Astrocyte (in vitro differentiated cells and primary cell): Measurements from ENCODE around the gene FAM219B.

ENCODE experiments used
- CTCF ChIP-seq: IDR thresholded peaks from 2 replicates; pipeline ENCODE4 v1.5.1; 2011; ENCODE audit warnings: low read depth, mild to moderate bottlenecking, inconsistent platforms, low read length, moderate library complexity; ENCODE audit not compliant: insufficient read depth
- EZH2 ChIP-seq: IDR thresholded peaks from 2 replicates; pipeline ENCODE4 v1.6.1; 2012; ENCODE audit warnings: mild to moderate bottlenecking, low read length, inconsistent platforms; ENCODE audit not compliant: insufficient read depth

DNA sequence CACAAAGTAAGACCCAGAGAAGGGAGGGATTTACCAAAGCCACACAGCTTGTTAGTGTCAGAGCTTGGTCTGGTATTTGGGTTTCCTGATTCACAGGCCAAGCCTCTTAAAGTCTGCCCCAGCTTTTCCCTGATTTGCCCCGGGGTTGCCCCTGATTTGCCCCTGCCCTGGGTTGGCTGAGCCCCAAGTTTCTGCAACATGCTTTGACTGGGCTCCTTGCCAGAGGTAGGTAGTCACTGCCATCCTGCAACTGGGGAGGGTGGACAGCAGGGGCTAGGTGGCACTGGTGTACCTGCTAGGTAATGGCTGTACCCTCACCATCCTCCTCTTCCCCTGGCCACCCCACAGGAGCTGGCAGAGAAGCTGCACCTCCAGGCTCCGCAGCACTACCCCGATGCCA, 14.3 kb downstream of the FAM219B start:
- TF ChIP-seq CTCF (no peak), EZH2 (no peak)
